Lower lobe of right lung (tissue), 2 donors: ENCODE data around the gene KDM5B. TPM values are rescaled to one million over a fixed set of nuclear protein-coding genes. Genes with fewer than 3 reads are reported as not detected.
"Not testable (repeated sequence)": the region's sequence is repeated elsewhere in the genome, so short reads cannot be mapped to it uniquely, and the experiment has no call there.

Source experiments
- ATAC-seq, 2 donors: fragments of 200-7000 bp; cut with Tn5 transposase; one replicate each; pipeline ENCODE4 v1.9.1; 2020 to 2022; ENCODE audit warnings: mild to moderate bottlenecking in 2 of 2, moderate library complexity in 2 of 2
- DNase-seq: peaks from one replicate; pipeline ENCODE4 v3.0.0-alpha.2; 2020
- H3K27ac ChIP-seq: fragments of 200-600 bp; one replicate; pipeline ENCODE4 v1.8.0; 2022
- H3K27me3 ChIP-seq: fragments of 200-600 bp; one replicate; pipeline ENCODE4 v1.8.0; 2022; ENCODE audit warnings: low read depth
- H3K36me3 ChIP-seq: fragments of 200-600 bp; one replicate; pipeline ENCODE4 v1.8.0; 2022; ENCODE audit warnings: mild to moderate bottlenecking
- H3K4me1 ChIP-seq: fragments of 200-600 bp; one replicate; pipeline ENCODE4 v1.8.0; 2022
- H3K4me3 ChIP-seq: fragments of 200-600 bp; one replicate; pipeline ENCODE4 v1.8.0; 2022; ENCODE audit warnings: mild to moderate bottlenecking
- H3K9me3 ChIP-seq: fragments of 200-600 bp; one replicate; pipeline ENCODE4 v1.8.0; 2022
- CTCF ChIP-seq: fragments of 200-600 bp; IDR thresholded peaks from one replicate; pipeline ENCODE4 v1.8.0; 2022; ENCODE audit warnings: antibody characterized with exemption, mild to moderate bottlenecking
- intact Hi-C: fragments of 100-400 bp; cut with DNase I; formaldehyde crosslinking; loops from one replicate; pipeline ENCODE4 v1.11.0; 2022
- total RNA-seq: library from RNA; stranded (reverse); fragmentation: NEBNext Ultra II Directional; extraction: Animal tissue kit (Norgen Biotek cat#: 25700); gene quantifications from one replicate; pipeline ENCODE4 v1.2.1, GENCODE V29; 2021
- donor health status: DM: no; HTN: yes; CAD: no; lungs with severe emphysema.

KDM5B gene
- total RNA-seq, 1 donor from 2014 or later: 48.9 TPM

GRCh38 chr1:202837746-202838262 lies 29.6 kb upstream of the KDM5B start:
- Histone ChIP-seq H3K4me1 (peaks cover 16% of the 10 kb centered on the region), H3K36me3 (no peaks in the 10 kb centered on the region), H3K4me3 (no peak overlapping the region), H3K27me3 (no peaks in the 10 kb centered on the region), H3K27ac (no peak overlapping the region), H3K9me3 (no peaks in the 10 kb centered on the region)
- no peak for TF ChIP-seq CTCF
- intact Hi-C loops: no loop called here
- ATAC-seq: no peak
- no peak for DNase-seq

- intact Hi-C loops: no loop called here
- no peaks in the 10 kb centered on the region for H3K27me3 ChIP-seq
- no peak overlapping the region for H3K27ac ChIP-seq
- H3K4me3 ChIP-seq: no peak overlapping the region
- no peak for DNase-seq
- no peaks in the 10 kb centered on the region for H3K9me3 ChIP-seq
- no peaks in the 10 kb centered on the region for H3K36me3 ChIP-seq
- peaks cover 16% of the 10 kb centered on the region for H3K4me1 ChIP-seq
- peak; percentile 59 to 78 for ATAC-seq
- TF ChIP-seq CTCF: no peak
These were observed 28.6 kb upstream of the KDM5B start for GRCh38 chr1:202836623-202837403.

- H3K36me3 ChIP-seq: no peaks in the 10 kb centered on the region
- peak in 1 of 2 donors; percentile 16 for ATAC-seq
- H3K9me3 ChIP-seq: no peaks in the 10 kb centered on the region
- H3K4me1 ChIP-seq: peaks cover 16% of the 10 kb centered on the region
- TF ChIP-seq CTCF: no peak
- intact Hi-C loops: no loop called here
- no peak overlapping the region for H3K27ac ChIP-seq
- DNase-seq: no peak
- no peak overlapping the region for H3K4me3 ChIP-seq
- H3K27me3 ChIP-seq: no peaks in the 10 kb centered on the region
These were observed 27.4 kb upstream of the KDM5B start for GRCh38 chr1:202835548-202836072.

GRCh38 chr1:202834771-202835547 lies 26.7 kb upstream of the KDM5B start:
- H3K27me3 ChIP-seq: no peaks in the 10 kb centered on the region
- peaks cover 16% of the 10 kb centered on the region for H3K4me1 ChIP-seq
- no peak overlapping the region for H3K27ac ChIP-seq
- no peak for TF ChIP-seq CTCF
- no peak overlapping the region for H3K4me3 ChIP-seq
- H3K36me3 ChIP-seq: no peaks in the 10 kb centered on the region
- DNase-seq (no peak), ATAC-seq (no peak)
- intact Hi-C loops: no loop called here
- no peaks in the 10 kb centered on the region for H3K9me3 ChIP-seq

- DNase-seq (no peak), ATAC-seq (no peak)
- TF ChIP-seq CTCF: no peak
- intact Hi-C loops: no loop called here
- no peak overlapping the region for H3K4me3 ChIP-seq
- peaks cover 12% of the 10 kb centered on the region for H3K4me1 ChIP-seq
- H3K9me3 ChIP-seq: no peaks in the 10 kb centered on the region
- no peak overlapping the region for H3K27ac ChIP-seq
- H3K27me3 ChIP-seq: no peaks in the 10 kb centered on the region
- no peaks in the 10 kb centered on the region for H3K36me3 ChIP-seq
These were observed 23.7 kb upstream of the KDM5B start for GRCh38 chr1:202831906-202832305.

- ATAC-seq, H3K27me3 ChIP-seq: not testable (repeated sequence)
These were observed 21.0 kb upstream of the KDM5B start for GRCh38 chr1:202829223-202829622.

More at GRCh38 chr1:202829223-202829622, 21.0 kb upstream of the KDM5B start:
- H3K27ac ChIP-seq, H3K9me3 ChIP-seq, H3K4me1 ChIP-seq, intact Hi-C loops, H3K36me3 ChIP-seq, H3K4me3 ChIP-seq, DNase-seq: not testable (repeated sequence)
